ENCODE data around the gene RPL7A. TPM values are rescaled to one million over a fixed set of nuclear protein-coding genes. Genes with fewer than 3 reads are reported as not detected.

Gene RPL7A
- total RNA-seq, 4 donors from 2014 or later, result 725 to 1,490 (median 1,034) TPM

DNA sequence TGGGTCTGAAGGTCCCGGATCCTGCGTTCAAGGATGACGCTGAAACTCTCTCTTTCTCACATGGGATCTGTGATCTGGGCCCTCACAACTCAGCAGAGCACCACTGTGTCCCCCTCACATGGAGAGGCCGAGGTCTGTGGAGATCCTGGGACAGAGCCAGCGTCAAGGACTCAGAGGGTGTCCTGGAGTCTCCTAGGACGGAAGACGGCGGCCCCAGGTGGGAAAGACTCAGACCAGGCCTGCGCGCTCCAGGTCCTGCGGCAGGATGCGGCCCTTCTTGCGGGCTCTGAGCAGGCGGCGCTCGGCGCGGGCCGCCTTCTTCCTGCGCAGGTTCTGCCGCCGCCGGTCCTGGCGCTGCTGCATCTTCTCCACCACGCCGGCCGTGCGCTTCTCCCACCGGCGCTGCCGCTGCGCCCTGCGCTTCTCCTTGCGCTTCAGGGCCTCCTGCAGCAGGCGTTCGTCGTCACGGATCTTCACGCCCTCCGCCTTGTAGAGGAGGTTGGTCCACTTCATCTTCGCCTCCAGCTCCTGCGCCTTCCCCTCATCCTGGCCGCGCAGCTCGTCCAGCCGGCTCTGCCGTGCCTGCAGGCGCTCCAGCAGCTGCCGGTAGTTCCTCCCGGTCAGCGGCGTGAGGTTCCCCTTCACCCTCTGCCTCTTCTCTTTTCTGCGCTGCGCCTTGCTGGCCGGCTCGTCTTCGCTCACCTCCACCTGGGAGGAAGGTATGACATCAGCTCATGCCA is 16.2 kb upstream of the RPL7A start:
- TF ChIP-seq POLR2AphosphoS5 (IDR thresholded peaks at IDR 0.05) (no peak), EP300 (IDR thresholded peaks at IDR 0.05; ENCODE audit: low read depth) (no peak), POLR2A (IDR thresholded peaks at IDR 0.05) (no peak)
- TF ChIP-seq, protein P1, sequence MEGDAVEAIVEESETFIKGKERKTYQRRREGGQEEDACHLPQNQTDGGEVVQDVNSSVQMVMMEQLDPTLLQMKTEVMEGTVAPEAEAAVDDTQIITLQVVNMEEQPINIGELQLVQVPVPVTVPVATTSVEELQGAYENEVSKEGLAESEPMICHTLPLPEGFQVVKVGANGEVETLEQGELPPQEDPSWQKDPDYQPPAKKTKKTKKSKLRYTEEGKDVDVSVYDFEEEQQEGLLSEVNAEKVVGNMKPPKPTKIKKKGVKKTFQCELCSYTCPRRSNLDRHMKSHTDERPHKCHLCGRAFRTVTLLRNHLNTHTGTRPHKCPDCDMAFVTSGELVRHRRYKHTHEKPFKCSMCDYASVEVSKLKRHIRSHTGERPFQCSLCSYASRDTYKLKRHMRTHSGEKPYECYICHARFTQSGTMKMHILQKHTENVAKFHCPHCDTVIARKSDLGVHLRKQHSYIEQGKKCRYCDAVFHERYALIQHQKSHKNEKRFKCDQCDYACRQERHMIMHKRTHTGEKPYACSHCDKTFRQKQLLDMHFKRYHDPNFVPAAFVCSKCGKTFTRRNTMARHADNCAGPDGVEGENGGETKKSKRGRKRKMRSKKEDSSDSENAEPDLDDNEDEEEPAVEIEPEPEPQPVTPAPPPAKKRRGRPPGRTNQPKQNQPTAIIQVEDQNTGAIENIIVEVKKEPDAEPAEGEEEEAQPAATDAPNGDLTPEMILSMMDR (IDR thresholded peaks at IDR 0.05), result no peak
- WGBS, 2 donors (ENCODE audit: low coverage in 1 of 2), result 98% methylated on average over 57 of the region's 57 CpGs; no CpG with 5 or more reads in 1 of the 2 donors
- no peak for DNase-seq
- no peak overlapping the region for H3K4me3 ChIP-seq
- no peaks in the 10 kb centered on the region for H3K9me3 ChIP-seq
- H3K27ac ChIP-seq, result no peak overlapping the region
- peaks cover 0 to 38% (median 20%) of the 10 kb centered on the region in 4 donors for H3K36me3 ChIP-seq
- no peaks in the 10 kb centered on the region for H3K27me3 ChIP-seq
- in situ Hi-C loops (cut with MboI; ENCODE audit: low pct_ligation_motif_present in 1 of 4, low pct_unique_long_range_greater_than_20kb in 1 of 4, low sequenced_read_pairs in 3 of 4), result loop anchor here in 1 of 4 donors (25.0 kb wide), 1 partner anchor 295 kb away; the partner anchor contains the start of gene GTF3C5
- intact Hi-C loops (cut with DNase I; ENCODE audit: low total_unique reads), result no loop called here
- H3K4me1 ChIP-seq, result peaks cover 11 to 32% (median 30%) of the 10 kb centered on the region in 4 donors

DNA sequence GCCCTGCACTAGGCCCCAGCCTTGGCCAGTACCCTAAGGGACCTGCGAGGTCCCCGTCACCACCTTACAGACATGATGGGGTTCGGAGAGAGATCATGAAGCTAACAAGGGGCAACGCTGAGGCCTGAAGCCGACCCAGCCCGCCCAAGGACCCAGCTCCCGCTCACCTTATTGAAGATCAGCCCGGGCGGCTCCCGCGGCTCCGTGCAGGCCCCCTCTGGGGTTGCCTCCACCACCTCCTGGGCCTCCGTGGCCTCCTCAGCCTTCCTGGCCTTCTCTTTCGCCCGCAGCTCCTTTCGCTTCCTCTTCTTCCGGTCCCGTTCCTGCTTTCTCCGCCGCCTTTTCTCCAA is 15.7 kb upstream of the RPL7A start:
- TF ChIP-seq POLR2AphosphoS5 (IDR thresholded peaks at IDR 0.05) (no peak), POLR2A (IDR thresholded peaks at IDR 0.05) (no peak), EP300 (IDR thresholded peaks at IDR 0.05; ENCODE audit: low read depth) (no peak)
- TF ChIP-seq, protein P1 (IDR thresholded peaks at IDR 0.05), result no peak
- H3K4me3 ChIP-seq, result no peak overlapping the region
- peaks cover 11 to 34% (median 30%) of the 10 kb centered on the region in 4 donors for H3K4me1 ChIP-seq
- H3K27ac ChIP-seq, result no peak overlapping the region
- intact Hi-C loops (cut with DNase I; ENCODE audit: low total_unique reads), result no loop called here
- in situ Hi-C loops (cut with MboI; ENCODE audit: low pct_ligation_motif_present in 1 of 4, low pct_unique_long_range_greater_than_20kb in 1 of 4, low sequenced_read_pairs in 3 of 4), result loop anchor here in 1 of 4 donors (25.0 kb wide), 1 partner anchor 295 kb away; the partner anchor contains the start of gene GTF3C5
- no peaks in the 10 kb centered on the region for H3K27me3 ChIP-seq
- no peaks in the 10 kb centered on the region for H3K9me3 ChIP-seq
- peaks cover 0 to 38% (median 20%) of the 10 kb centered on the region in 4 donors for H3K36me3 ChIP-seq
- no peak for DNase-seq
- WGBS, 2 donors (ENCODE audit: low coverage in 1 of 2), result 82 to 86% methylated on average over 13 to 20 of the region's 20 CpGs

DNA sequence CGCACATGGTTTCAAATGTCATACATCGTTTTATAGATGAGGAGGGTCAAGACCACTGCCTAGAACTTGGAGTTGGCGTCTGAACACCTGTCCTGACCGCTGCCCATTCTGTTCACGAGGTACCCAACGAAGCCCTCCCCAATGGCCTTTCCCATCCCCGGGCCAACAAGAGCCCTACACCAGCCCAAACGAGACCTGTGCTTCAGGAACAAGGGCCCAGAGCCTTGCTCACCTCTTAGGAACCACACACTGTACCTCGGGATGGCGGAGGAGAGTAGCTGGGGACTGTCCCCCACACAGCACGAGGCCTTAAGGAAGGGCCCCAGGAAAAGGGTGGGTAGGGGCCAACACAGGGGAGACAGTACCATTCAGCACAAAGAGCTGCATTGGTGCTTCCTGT is 15.0 kb upstream of the RPL7A start:
- intact Hi-C loops (cut with DNase I; ENCODE audit: low total_unique reads) (no loop called here), in situ Hi-C loops (cut with MboI; ENCODE audit: low pct_ligation_motif_present in 1 of 4, low pct_unique_long_range_greater_than_20kb in 1 of 4, low sequenced_read_pairs in 3 of 4) (loop anchor here in 1 of 4 donors (25.0 kb wide), 1 partner anchor 296 kb away; the partner anchor contains the start of gene GTF3C5)
- Histone ChIP-seq H3K4me1 (peaks cover 11 to 34% (median 30%) of the 10 kb centered on the region in 4 donors), H3K9me3 (no peaks in the 10 kb centered on the region), H3K27me3 (no peaks in the 10 kb centered on the region), H3K36me3 (peaks cover 0 to 38% (median 20%) of the 10 kb centered on the region in 4 donors), H3K4me3 (no peak overlapping the region), H3K27ac (peak overlapping the region in 2 of 4 donors; percentile 83 to 90)
- 93% methylated on average over 11 of the region's 11 CpGs; no CpG with 5 or more reads in 1 of the 2 donors for WGBS, 2 donors (ENCODE audit: low coverage in 1 of 2)
- TF ChIP-seq, protein P1 (IDR thresholded peaks at IDR 0.05), result no peak
- no peak for TF ChIP-seq POLR2A (IDR thresholded peaks at IDR 0.05)
- no peak for TF ChIP-seq EP300 (IDR thresholded peaks at IDR 0.05; ENCODE audit: low read depth)
- TF ChIP-seq POLR2AphosphoS5 (IDR thresholded peaks at IDR 0.05), result no peak
- no peak for DNase-seq

DNA sequence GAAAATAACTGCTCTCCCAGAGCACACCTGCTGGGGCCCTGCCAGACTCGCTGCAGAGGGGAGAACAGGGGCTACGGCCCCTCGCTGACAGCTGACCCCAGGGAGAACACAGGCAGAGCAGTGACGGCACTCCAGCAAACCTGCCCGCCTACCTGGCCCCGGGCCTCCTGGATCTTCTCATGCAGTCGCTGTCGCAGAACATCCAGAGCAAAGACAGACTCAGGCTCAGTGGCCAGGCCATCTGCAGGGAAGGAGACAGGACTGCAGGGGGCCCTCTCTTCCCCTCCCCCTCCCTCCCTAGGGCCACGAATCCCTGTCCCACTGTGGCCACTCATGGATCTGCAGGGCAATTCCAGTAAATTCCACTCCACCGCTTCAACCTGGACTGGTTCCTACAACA is 14.5 kb upstream of the RPL7A start:
- Histone ChIP-seq H3K27me3 (no peaks in the 10 kb centered on the region), H3K4me3 (no peak overlapping the region), H3K9me3 (no peaks in the 10 kb centered on the region), H3K27ac (peak overlapping the region; percentile 83 to 91 (median 89)), H3K4me1 (peaks cover 11 to 34% (median 30%) of the 10 kb centered on the region in 4 donors), H3K36me3 (peaks cover 0 to 38% (median 20%) of the 10 kb centered on the region in 4 donors)
- no peak for DNase-seq
- TF ChIP-seq EP300 (IDR thresholded peaks at IDR 0.05; ENCODE audit: low read depth) (no peak), POLR2A (IDR thresholded peaks at IDR 0.05) (no peak), POLR2AphosphoS5 (IDR thresholded peaks at IDR 0.05) (no peak)
- TF ChIP-seq, protein P1 (IDR thresholded peaks at IDR 0.05), result no peak
- WGBS, 2 donors (ENCODE audit: low coverage in 1 of 2), result 60 to 87% methylated on average over 1 to 10 of the region's 10 CpGs
- intact Hi-C loops (cut with DNase I; ENCODE audit: low total_unique reads) (no loop called here), in situ Hi-C loops (cut with MboI; ENCODE audit: low pct_ligation_motif_present in 1 of 4, low pct_unique_long_range_greater_than_20kb in 1 of 4, low sequenced_read_pairs in 3 of 4) (loop anchor here in 1 of 4 donors (25.0 kb wide), 1 partner anchor 296 kb away; the partner anchor contains the start of gene GTF3C5)

Measured in transverse colon (tissue), 4 donors.